ENCODE results near the gene ANAPC15. TPM values are rescaled to one million over a fixed set of nuclear protein-coding genes. Genes with fewer than 3 reads are reported as not detected.

Gene ANAPC15
- total and polyA plus RNA-seq, 9 of the 15 experiments (the other 6 are each of a cell fraction or from before 2014, with no cell fraction given): 53.0 to 254 (median 75.7) TPM

DNA sequence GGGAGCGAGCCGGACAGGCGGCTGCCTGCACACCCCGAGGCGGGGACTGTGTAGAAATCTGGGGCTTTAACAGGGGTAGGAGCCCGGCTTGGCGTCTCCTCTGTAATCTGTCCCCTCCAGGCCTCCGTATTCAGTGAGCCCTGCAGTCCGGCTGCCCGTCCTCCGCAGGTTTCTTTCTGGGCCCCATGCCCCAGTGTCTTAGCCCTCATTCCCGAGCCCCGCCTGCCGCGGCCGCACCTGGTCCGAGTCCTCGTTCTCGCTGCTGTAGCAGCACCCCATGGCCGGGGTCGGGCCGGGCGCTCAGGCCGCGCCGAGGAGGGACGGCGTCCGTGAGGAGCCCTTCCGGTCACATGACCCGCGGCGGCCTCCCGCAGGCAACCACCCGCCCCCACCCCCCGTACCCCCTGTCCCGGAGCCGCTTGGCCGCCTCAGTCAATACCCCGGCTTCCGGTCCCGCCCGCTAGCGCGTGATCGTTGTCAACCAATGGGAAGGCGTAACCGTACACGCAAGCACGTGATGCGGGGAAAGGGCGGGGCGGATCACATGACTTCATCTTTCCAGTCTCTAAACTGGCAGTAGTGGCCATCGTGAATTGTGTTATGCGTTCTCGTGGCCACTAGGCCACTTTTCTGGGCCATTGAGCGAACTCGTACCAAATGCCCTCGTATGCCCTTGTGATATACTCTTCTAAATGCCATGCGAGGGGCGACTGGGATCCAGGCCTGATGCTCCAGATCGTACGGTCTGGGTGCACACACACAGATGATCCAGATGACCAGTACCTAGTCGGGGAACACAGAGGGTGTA lies 9.3 kb downstream of the ANAPC15 start, which contains the start of gene LAMTOR1 (continued):
- TF ChIP-seq, protein P1, sequence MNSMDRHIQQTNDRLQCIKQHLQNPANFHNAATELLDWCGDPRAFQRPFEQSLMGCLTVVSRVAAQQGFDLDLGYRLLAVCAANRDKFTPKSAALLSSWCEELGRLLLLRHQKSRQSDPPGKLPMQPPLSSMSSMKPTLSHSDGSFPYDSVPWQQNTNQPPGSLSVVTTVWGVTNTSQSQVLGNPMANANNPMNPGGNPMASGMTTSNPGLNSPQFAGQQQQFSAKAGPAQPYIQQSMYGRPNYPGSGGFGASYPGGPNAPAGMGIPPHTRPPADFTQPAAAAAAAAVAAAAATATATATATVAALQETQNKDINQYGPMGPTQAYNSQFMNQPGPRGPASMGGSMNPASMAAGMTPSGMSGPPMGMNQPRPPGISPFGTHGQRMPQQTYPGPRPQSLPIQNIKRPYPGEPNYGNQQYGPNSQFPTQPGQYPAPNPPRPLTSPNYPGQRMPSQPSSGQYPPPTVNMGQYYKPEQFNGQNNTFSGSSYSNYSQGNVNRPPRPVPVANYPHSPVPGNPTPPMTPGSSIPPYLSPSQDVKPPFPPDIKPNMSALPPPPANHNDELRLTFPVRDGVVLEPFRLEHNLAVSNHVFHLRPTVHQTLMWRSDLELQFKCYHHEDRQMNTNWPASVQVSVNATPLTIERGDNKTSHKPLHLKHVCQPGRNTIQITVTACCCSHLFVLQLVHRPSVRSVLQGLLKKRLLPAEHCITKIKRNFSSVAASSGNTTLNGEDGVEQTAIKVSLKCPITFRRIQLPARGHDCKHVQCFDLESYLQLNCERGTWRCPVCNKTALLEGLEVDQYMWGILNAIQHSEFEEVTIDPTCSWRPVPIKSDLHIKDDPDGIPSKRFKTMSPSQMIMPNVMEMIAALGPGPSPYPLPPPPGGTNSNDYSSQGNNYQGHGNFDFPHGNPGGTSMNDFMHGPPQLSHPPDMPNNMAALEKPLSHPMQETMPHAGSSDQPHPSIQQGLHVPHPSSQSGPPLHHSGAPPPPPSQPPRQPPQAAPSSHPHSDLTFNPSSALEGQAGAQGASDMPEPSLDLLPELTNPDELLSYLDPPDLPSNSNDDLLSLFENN (IDR thresholded peaks at IDR 0.05; ENCODE audit: low read depth in 2 of 2, low read length in 2 of 2): 0 out of 4 replicates have a peak, but pooled peaks of 1 of the 2 experiments have one; percentile 4
- no peak for TF ChIP-seq NR3C1 (CRISPR knock-in tag; IDR thresholded peaks at IDR 0.05)
- peak in 1 of 2 experiments; percentile 57; a peak in 1 of 4 replicates for TF ChIP-seq TRIM24 (IDR thresholded peaks at IDR 0.05)
- TF ChIP-seq HOXB6 (CRISPR knock-in tag; IDR thresholded peaks at IDR 0.05; ENCODE audit: borderline replicate concordance): no peak
- TF ChIP-seq KAT7 (CRISPR knock-in tag; IDR thresholded peaks at IDR 0.05; ENCODE audit: borderline replicate concordance): peak; percentile 33; the same call in 1 of the 2 replicates
- peak; percentile 95 for TF ChIP-seq GABPA (tag; conservative IDR thresholded peaks at IDR 0.05; ENCODE audit: low read depth)
- TF ChIP-seq POLR2B (IDR thresholded peaks at IDR 0.05; ENCODE audit: low read depth, partially characterized antibody): peak; percentile 74
- no peak for TF ChIP-seq ZNF23 (CRISPR knock-in tag; IDR thresholded peaks at IDR 0.05)
- TF ChIP-seq FOXA3 (CRISPR knock-in tag; conservative IDR thresholded peaks at IDR 0.05 in 1 of 2, IDR thresholded peaks at IDR 0.05 in 1 of 2): peak; percentile 48 to 85; a peak in 3 of 4 replicates
- TF ChIP-seq TOE1 (IDR thresholded peaks at IDR 0.05; ENCODE audit: borderline replicate concordance): peak; percentile 99
- 0 out of 2 replicates have a peak, but pooled peaks have one; percentile 40 for TF ChIP-seq TOE1 (CRISPR knock-in tag; IDR thresholded peaks at IDR 0.05; ENCODE audit: borderline replicate concordance, low read depth)
- TF ChIP-seq, protein P2, sequence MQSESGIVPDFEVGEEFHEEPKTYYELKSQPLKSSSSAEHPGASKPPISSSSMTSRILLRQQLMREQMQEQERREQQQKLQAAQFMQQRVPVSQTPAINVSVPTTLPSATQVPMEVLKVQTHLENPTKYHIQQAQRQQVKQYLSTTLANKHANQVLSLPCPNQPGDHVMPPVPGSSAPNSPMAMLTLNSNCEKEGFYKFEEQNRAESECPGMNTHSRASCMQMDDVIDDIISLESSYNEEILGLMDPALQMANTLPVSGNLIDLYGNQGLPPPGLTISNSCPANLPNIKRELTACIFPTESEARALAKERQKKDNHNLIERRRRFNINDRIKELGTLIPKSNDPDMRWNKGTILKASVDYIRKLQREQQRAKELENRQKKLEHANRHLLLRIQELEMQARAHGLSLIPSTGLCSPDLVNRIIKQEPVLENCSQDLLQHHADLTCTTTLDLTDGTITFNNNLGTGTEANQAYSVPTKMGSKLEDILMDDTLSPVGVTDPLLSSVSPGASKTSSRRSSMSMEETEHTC (IDR thresholded peaks at IDR 0.05): peak; percentile 90
- peak; percentile 84; the same call in 1 of the 2 replicates for TF ChIP-seq RHOXF2B (CRISPR knock-in tag; conservative IDR thresholded peaks at IDR 0.05)
- TF ChIP-seq, protein P3, sequence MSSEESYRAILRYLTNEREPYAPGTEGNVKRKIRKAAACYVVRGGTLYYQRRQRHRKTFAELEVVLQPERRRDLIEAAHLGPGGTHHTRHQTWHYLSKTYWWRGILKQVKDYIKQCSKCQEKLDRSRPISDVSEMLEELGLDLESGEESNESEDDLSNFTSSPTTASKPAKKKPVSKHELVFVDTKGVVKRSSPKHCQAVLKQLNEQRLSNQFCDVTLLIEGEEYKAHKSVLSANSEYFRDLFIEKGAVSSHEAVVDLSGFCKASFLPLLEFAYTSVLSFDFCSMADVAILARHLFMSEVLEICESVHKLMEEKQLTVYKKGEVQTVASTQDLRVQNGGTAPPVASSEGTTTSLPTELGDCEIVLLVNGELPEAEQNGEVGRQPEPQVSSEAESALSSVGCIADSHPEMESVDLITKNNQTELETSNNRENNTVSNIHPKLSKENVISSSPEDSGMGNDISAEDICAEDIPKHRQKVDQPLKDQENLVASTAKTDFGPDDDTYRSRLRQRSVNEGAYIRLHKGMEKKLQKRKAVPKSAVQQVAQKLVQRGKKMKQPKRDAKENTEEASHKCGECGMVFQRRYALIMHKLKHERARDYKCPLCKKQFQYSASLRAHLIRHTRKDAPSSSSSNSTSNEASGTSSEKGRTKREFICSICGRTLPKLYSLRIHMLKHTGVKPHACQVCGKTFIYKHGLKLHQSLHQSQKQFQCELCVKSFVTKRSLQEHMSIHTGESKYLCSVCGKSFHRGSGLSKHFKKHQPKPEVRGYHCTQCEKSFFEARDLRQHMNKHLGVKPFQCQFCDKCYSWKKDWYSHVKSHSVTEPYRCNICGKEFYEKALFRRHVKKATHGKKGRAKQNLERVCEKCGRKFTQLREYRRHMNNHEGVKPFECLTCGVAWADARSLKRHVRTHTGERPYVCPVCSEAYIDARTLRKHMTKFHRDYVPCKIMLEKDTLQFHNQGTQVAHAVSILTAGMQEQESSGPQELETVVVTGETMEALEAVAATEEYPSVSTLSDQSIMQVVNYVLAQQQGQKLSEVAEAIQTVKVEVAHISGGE (CRISPR knock-in tag; IDR thresholded peaks at IDR 0.05): peak; percentile 81 to 97 (median 82); a peak in 5 of 6 replicates
- no peak for TF ChIP-seq ZC3H11A (IDR thresholded peaks at IDR 0.05; ENCODE audit: low read depth, low read length)
